Lower leg skin (tissue), 3 donors: ENCODE results near the gene ARHGAP12.

Source experiments
- POLR2A ChIP-seq, 2 donors: fragments of 450-650 bp; IDR thresholded peaks; one replicate each; pipeline ENCODE4 v1.6.1; 2016 to 2017; ENCODE audit warnings: antibody characterized with exemption in 2 of 2, mild to moderate bottlenecking in 1 of 2, moderate library complexity in 1 of 2
- TF ChIP-seq, protein P1 (sequence below), 3 donors: fragments of 450-650 bp; IDR thresholded peaks; one replicate each; pipeline ENCODE4 v1.5.1; 2016; ENCODE audit warnings: antibody characterized with exemption in 3 of 3, mild to moderate bottlenecking in 3 of 3, moderate library complexity in 2 of 3

DNA sequence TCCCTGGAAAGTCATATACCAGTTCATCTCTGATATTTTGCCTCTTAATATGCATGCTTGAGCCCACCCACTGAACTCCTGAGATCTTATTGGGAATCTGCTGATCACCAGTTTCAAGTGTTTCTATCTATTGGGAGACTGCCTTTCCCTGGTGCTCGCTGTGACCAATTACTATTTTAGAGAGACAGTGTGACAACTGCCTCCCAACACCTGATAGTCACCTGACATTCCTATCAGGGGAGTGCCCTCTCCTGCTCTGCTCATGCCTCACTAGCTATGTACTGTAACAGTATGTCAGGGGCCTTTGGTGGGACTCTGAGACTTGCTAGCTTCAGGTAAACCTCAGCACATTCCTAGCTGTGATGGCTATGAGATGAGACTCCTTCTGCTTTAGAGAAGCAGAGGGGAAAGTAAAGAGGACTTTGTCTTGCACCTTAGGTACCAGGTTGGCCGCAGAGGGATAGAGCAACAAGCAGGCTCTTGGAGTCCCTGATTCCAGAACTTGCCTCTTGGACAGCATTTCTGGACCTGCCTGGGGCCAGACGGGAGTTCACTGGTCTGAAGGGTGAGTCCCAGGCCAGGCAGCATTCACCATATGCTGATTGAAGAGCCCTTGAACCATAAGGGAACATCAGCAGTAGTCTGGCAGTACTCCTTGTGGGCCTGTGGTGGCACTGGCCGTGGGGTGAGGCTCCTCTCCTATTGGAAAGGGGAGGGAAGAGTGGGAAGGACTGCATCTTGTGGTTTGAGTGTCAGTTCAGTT lies 34.4 kb upstream of the ARHGAP12 start:
- no peak for TF ChIP-seq POLR2A (IDR thresholded peaks at IDR 0.05)
- TF ChIP-seq, protein P1, sequence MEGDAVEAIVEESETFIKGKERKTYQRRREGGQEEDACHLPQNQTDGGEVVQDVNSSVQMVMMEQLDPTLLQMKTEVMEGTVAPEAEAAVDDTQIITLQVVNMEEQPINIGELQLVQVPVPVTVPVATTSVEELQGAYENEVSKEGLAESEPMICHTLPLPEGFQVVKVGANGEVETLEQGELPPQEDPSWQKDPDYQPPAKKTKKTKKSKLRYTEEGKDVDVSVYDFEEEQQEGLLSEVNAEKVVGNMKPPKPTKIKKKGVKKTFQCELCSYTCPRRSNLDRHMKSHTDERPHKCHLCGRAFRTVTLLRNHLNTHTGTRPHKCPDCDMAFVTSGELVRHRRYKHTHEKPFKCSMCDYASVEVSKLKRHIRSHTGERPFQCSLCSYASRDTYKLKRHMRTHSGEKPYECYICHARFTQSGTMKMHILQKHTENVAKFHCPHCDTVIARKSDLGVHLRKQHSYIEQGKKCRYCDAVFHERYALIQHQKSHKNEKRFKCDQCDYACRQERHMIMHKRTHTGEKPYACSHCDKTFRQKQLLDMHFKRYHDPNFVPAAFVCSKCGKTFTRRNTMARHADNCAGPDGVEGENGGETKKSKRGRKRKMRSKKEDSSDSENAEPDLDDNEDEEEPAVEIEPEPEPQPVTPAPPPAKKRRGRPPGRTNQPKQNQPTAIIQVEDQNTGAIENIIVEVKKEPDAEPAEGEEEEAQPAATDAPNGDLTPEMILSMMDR (IDR thresholded peaks at IDR 0.05): no peak
